ENCODE results near the gene FAM200A.
A peak's percentile ranks its signal among the peaks of the same experiment; 100 is the strongest.
"Not testable (repeated sequence)": the region's sequence is repeated elsewhere in the genome, so short reads cannot be mapped to it uniquely, and the experiment has no call there.

The FAM200A gene

DNA sequence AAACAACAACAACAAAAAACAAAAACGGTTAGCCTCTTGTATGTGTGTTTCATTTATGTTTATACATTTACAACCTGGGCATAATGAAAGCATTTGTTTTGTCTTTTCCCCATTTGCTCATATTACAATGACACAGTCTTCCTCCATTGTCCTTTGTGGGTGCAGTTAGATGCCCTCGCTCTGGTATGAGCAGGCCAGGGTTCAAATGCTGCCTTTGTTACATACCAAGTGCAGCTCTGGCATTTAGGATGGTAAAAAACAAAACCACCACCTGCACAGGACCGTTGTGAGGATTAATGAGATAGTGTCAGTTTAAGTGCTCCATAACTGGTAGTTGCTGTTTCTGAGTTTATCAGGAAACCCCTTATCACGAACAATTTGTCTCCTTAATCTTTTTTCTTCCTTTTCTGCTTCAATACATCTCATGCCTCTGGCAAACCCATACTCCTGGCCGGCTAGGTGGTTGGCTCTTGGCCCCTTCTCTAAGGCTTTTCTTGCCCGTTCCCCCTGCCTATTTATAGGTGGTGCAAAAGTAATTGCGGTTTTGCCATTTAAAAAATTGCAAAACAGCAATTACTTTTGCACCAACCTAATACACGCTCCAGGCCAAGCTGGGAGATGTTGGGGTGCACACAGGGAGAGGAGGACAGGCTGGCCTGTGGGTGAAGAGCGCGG is 27.5 kb upstream of the FAM200A start:
- no peaks in the 10 kb centered on the region for H3K9me3 ChIP-seq (ENCODE audit: control insufficient read depth in 5 of 5, low read length in 5 of 5)
- H3K36me3 ChIP-seq (ENCODE audit: control insufficient read depth in 5 of 5, insufficient read depth in 5 of 5, low read length in 5 of 5), result peaks cover 0 to 4% (median 0%) of the 10 kb centered on the region in 5 donors
- H3K27me3 ChIP-seq (ENCODE audit: control insufficient read depth in 5 of 5, insufficient read depth in 4 of 5, low read length in 5 of 5), result no peaks in the 10 kb centered on the region
- H3K4me3 ChIP-seq (ENCODE audit: low read depth in 1 of 5, low read length in 5 of 5), result peak overlapping the region in 4 of 5 donors; percentile 71 to 77 (median 72)
- H3K27ac ChIP-seq (ENCODE audit: low read depth, low read length), result no peak overlapping the region
- H3K9ac ChIP-seq (ENCODE audit: low read length in 5 of 5), result peak overlapping the region in 4 of 5 donors; percentile 29 to 75 (median 68)
- peaks cover 0 to 16% (median 13%) of the 10 kb centered on the region in 5 donors for H3K4me1 ChIP-seq (ENCODE audit: control insufficient read depth in 5 of 5, insufficient read depth in 5 of 5, low read length in 5 of 5)

DNA sequence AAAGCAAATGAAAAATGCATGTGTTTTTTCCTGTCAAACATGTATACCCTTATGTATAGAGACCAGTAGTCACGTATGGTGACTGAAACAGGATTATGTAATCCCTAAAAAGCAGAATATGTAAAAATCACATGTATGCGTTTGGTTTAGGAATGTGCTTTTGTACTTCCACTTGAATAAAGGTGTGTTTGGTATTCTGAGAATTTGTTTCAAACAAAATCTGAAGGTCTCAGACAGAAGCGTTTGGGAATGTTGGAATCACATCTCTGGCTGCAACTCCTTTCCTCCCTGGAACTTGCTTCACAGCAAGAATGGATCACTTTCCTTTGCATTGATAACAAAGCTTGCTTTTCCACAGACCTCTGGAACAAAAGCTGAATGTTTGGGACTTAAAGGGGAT is 24.3 kb upstream of the FAM200A start:
- H3K36me3 ChIP-seq (ENCODE audit: control insufficient read depth in 5 of 5, insufficient read depth in 5 of 5, low read length in 5 of 5), result peaks cover 19 to 31% (median 28%) of the 10 kb centered on the region in 5 donors
- no peak overlapping the region for H3K9ac ChIP-seq (ENCODE audit: low read length in 5 of 5)
- H3K27ac ChIP-seq (ENCODE audit: low read depth, low read length), result no peak overlapping the region
- H3K4me1 ChIP-seq (ENCODE audit: control insufficient read depth in 5 of 5, insufficient read depth in 5 of 5, low read length in 5 of 5), result peaks cover 0 to 16% (median 13%) of the 10 kb centered on the region in 5 donors
- no peaks in the 10 kb centered on the region for H3K27me3 ChIP-seq (ENCODE audit: control insufficient read depth in 5 of 5, insufficient read depth in 4 of 5, low read length in 5 of 5)
- H3K4me3 ChIP-seq (ENCODE audit: low read depth in 1 of 5, low read length in 5 of 5), result no peak overlapping the region
- no peaks in the 10 kb centered on the region for H3K9me3 ChIP-seq (ENCODE audit: control insufficient read depth in 5 of 5, low read length in 5 of 5)

DNA sequence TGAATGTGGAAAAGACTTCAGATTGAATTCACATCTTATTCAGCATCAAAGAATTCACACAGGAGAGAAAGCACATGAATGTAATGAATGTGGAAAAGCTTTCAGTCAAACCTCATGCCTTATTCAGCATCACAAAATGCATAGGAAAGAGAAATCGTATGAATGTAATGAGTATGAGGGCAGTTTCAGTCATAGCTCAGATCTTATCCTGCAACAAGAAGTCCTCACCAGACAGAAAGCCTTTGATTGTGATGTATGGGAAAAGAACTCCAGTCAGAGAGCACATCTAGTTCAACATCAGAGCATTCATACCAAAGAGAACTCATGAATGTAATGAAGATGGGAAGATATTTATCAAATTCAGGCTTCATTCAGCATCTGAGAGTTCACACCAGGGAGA is 21.3 kb upstream of the FAM200A start:
- H3K4me1 ChIP-seq (ENCODE audit: control insufficient read depth in 5 of 5, insufficient read depth in 5 of 5, low read length in 5 of 5), result no peaks in the 10 kb centered on the region
- peak overlapping the region in 1 of 5 donors; percentile 28 for H3K9ac ChIP-seq (ENCODE audit: low read length in 5 of 5)
- H3K27ac ChIP-seq (ENCODE audit: low read depth, low read length), result no peak overlapping the region
- no peaks in the 10 kb centered on the region for H3K9me3 ChIP-seq (ENCODE audit: control insufficient read depth in 5 of 5, low read length in 5 of 5)
- H3K36me3 ChIP-seq (ENCODE audit: control insufficient read depth in 5 of 5, insufficient read depth in 5 of 5, low read length in 5 of 5), result peaks cover 30 to 54% (median 43%) of the 10 kb centered on the region in 5 donors
- no peaks in the 10 kb centered on the region for H3K27me3 ChIP-seq (ENCODE audit: control insufficient read depth in 5 of 5, insufficient read depth in 4 of 5, low read length in 5 of 5)
- H3K4me3 ChIP-seq (ENCODE audit: low read depth in 1 of 5, low read length in 5 of 5), result no peak overlapping the region

DNA sequence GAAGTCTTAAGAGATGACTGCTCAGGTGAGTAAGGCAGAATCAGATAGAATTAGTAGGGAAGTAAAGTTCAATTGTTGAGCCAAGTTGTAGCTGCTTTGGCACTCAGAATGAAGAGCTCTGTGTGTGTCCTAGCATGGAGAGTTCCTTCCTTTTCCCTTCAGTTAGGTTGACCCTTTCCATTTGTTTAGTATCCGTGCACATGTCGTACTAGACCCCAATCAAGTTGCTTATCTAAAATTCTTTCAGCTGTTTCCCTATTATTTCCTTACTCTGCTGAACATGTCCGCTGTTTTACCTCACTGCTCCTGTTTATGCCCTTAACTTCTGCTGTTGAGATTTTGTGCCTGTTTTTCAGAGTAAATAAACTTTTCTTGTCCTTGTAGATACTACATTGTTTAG is 19.9 kb upstream of the FAM200A start:
- no peak overlapping the region for H3K4me3 ChIP-seq (ENCODE audit: low read depth in 1 of 5, low read length in 5 of 5)
- H3K9ac ChIP-seq (ENCODE audit: low read length in 5 of 5), result no peak overlapping the region
- H3K36me3 ChIP-seq (ENCODE audit: control insufficient read depth in 5 of 5, insufficient read depth in 5 of 5, low read length in 5 of 5), result peaks cover 30 to 54% (median 43%) of the 10 kb centered on the region in 5 donors
- no peaks in the 10 kb centered on the region for H3K9me3 ChIP-seq (ENCODE audit: control insufficient read depth in 5 of 5, low read length in 5 of 5)
- H3K27ac ChIP-seq (ENCODE audit: low read depth, low read length), result no peak overlapping the region
- H3K4me1 ChIP-seq (ENCODE audit: control insufficient read depth in 5 of 5, insufficient read depth in 5 of 5, low read length in 5 of 5), result no peaks in the 10 kb centered on the region
- no peaks in the 10 kb centered on the region for H3K27me3 ChIP-seq (ENCODE audit: control insufficient read depth in 5 of 5, insufficient read depth in 4 of 5, low read length in 5 of 5)

DNA sequence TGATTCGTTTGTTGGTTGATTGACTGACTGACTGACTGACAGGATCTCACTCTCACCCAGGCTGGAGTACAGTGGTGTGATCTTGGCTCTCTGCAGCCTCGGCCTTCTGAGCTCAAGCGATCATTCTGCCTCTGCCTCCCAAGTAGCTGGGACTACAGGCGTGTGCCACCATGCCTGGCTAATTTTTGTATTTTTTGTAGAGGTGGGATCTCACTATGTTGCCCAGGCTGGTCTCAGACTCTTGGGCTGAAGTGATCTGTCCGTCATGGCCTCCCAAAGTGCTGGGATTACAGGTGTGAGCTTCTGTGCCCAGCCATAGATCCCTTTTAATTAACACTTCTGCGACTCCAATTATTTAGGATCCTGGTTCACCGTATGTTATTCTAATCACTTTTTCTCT is 16.9 kb upstream of the FAM200A start:
- not testable (repeated sequence) for H3K4me1 ChIP-seq (ENCODE audit: control insufficient read depth in 5 of 5, insufficient read depth in 5 of 5, low read length in 5 of 5); H3K9ac ChIP-seq (ENCODE audit: low read length in 5 of 5); H3K9me3 ChIP-seq (ENCODE audit: control insufficient read depth in 5 of 5, low read length in 5 of 5); H3K27me3 ChIP-seq (ENCODE audit: control insufficient read depth in 5 of 5, insufficient read depth in 4 of 5, low read length in 5 of 5); H3K27ac ChIP-seq (ENCODE audit: low read depth, low read length); H3K4me3 ChIP-seq (ENCODE audit: low read depth in 1 of 5, low read length in 5 of 5)
- H3K36me3 ChIP-seq (ENCODE audit: control insufficient read depth in 5 of 5, insufficient read depth in 5 of 5, low read length in 5 of 5), result peaks cover 52 to 81% (median 56%) of the 10 kb centered on the region in 5 donors

DNA sequence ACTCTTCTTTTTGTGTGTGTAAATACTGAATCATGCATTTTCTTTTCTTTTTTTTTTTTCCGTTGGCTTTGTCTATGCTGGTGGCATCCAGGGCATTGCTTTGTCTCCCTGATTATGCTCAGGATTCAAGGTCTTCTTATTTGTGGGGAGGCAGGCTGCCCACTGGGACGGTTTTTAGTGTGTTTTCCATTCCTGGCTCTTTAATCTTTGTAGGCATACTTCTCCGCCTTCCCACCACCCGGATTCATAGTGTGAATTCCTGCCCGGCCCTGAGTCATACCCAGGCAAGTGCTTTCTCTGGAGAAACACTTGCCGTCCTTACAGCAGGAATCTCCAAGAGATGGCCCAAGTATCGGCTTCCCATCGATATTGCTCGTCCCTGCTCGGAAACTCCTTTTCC is 11.7 kb upstream of the FAM200A start:
- peaks cover 0 to 22% (median 15%) of the 10 kb centered on the region in 5 donors for H3K4me1 ChIP-seq (ENCODE audit: control insufficient read depth in 5 of 5, insufficient read depth in 5 of 5, low read length in 5 of 5)
- H3K27me3 ChIP-seq (ENCODE audit: control insufficient read depth in 5 of 5, insufficient read depth in 4 of 5, low read length in 5 of 5), result no peaks in the 10 kb centered on the region
- H3K9ac ChIP-seq (ENCODE audit: low read length in 5 of 5), result no peak overlapping the region
- peaks cover 30 to 64% (median 56%) of the 10 kb centered on the region in 5 donors for H3K36me3 ChIP-seq (ENCODE audit: control insufficient read depth in 5 of 5, insufficient read depth in 5 of 5, low read length in 5 of 5)
- no peaks in the 10 kb centered on the region for H3K9me3 ChIP-seq (ENCODE audit: control insufficient read depth in 5 of 5, low read length in 5 of 5)
- H3K4me3 ChIP-seq (ENCODE audit: low read depth in 1 of 5, low read length in 5 of 5), result no peak overlapping the region
- peak overlapping the region; percentile 44 for H3K27ac ChIP-seq (ENCODE audit: low read depth, low read length)

DNA sequence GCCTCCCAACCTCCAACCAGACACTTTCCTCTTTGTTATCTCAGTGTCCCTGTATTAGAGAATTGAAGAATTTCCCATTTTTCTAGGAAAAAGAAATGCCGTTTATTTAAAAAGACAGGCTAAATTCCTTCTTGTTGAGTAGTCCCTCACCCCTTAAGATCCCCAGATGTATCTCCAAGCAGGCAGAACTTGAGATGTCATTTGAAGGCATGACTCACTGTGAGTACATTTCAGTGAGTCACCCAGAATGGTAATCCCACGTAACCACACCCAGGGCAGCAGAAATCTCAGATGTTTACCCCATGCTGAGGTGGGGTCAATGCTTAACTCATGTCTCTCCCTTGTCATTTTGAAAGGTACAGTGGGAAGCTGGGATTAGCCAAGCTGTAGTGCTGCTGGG is 10.9 kb upstream of the FAM200A start:
- peak overlapping the region in 2 of 5 donors; percentile 20 to 69 for H3K9ac ChIP-seq (ENCODE audit: low read length in 5 of 5)
- H3K4me3 ChIP-seq (ENCODE audit: low read depth in 1 of 5, low read length in 5 of 5), result no peak overlapping the region
- peaks cover 0 to 26% (median 19%) of the 10 kb centered on the region in 5 donors for H3K4me1 ChIP-seq (ENCODE audit: control insufficient read depth in 5 of 5, insufficient read depth in 5 of 5, low read length in 5 of 5)
- H3K9me3 ChIP-seq (ENCODE audit: control insufficient read depth in 5 of 5, low read length in 5 of 5), result no peaks in the 10 kb centered on the region
- H3K36me3 ChIP-seq (ENCODE audit: control insufficient read depth in 5 of 5, insufficient read depth in 5 of 5, low read length in 5 of 5), result peaks cover 30 to 62% (median 55%) of the 10 kb centered on the region in 5 donors
- no peaks in the 10 kb centered on the region for H3K27me3 ChIP-seq (ENCODE audit: control insufficient read depth in 5 of 5, insufficient read depth in 4 of 5, low read length in 5 of 5)
- peak overlapping the region; percentile 69 for H3K27ac ChIP-seq (ENCODE audit: low read depth, low read length)

- H3K27ac ChIP-seq (ENCODE audit: low read depth, low read length), result peak overlapping the region; percentile 69
These were observed 10.3 kb upstream of the FAM200A start for GRCh38 chr7:99562114-99562784.

DNA sequence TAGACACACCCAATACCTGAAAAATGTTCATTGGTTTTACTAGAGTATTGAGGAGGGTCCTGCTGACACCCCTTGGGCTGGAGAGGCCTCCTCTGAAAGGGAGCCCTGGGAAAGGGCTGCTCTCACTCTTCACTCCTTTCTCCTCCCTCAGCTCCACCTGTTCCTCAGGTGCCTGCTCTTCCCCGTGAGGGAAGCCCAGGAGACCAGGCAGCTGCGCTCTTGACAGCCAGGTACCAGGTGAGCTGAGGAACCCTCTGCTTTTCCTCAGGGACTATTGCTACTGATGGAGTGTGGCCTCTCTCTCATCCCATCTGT is 9.8 kb upstream of the FAM200A start:
- Histone ChIP-seq H3K36me3 (ENCODE audit: control insufficient read depth in 5 of 5, insufficient read depth in 5 of 5, low read length in 5 of 5) (peaks cover 30 to 62% (median 55%) of the 10 kb centered on the region in 5 donors), H3K27ac (ENCODE audit: low read depth, low read length) (peak overlapping the region; percentile 69), H3K27me3 (ENCODE audit: control insufficient read depth in 5 of 5, insufficient read depth in 4 of 5, low read length in 5 of 5) (no peaks in the 10 kb centered on the region), H3K4me1 (ENCODE audit: control insufficient read depth in 5 of 5, insufficient read depth in 5 of 5, low read length in 5 of 5) (peaks cover 2 to 36% (median 27%) of the 10 kb centered on the region in 5 donors), H3K9ac (ENCODE audit: low read length in 5 of 5) (peak overlapping the region in 2 of 5 donors; percentile 1 to 29), H3K9me3 (ENCODE audit: control insufficient read depth in 5 of 5, low read length in 5 of 5) (no peaks in the 10 kb centered on the region), H3K4me3 (ENCODE audit: low read depth in 1 of 5, low read length in 5 of 5) (no peak overlapping the region)

More at GRCh38 chr7:99562114-99562784, 10.3 kb upstream of the FAM200A start:
- Histone ChIP-seq H3K4me1 (ENCODE audit: control insufficient read depth in 5 of 5, insufficient read depth in 5 of 5, low read length in 5 of 5) (peaks cover 2 to 31% (median 25%) of the 10 kb centered on the region in 5 donors), H3K4me3 (ENCODE audit: low read depth in 1 of 5, low read length in 5 of 5) (no peak overlapping the region), H3K9ac (ENCODE audit: low read length in 5 of 5) (peak overlapping the region in 3 of 5 donors; percentile 20 to 69 (median 29)), H3K27me3 (ENCODE audit: control insufficient read depth in 5 of 5, insufficient read depth in 4 of 5, low read length in 5 of 5) (no peaks in the 10 kb centered on the region), H3K9me3 (ENCODE audit: control insufficient read depth in 5 of 5, low read length in 5 of 5) (no peaks in the 10 kb centered on the region), H3K36me3 (ENCODE audit: control insufficient read depth in 5 of 5, insufficient read depth in 5 of 5, low read length in 5 of 5) (peaks cover 30 to 62% (median 55%) of the 10 kb centered on the region in 5 donors)
